NT2/D1 (cell line): ENCODE measurements around the gene WDFY3.

Experiments used
- SUZ12 ChIP-seq: IDR thresholded peaks from 2 replicates; pipeline ENCODE4 v1.6.1; 2011; ENCODE audit not compliant: insufficient read length, insufficient read depth; ENCODE audit errors: extremely low read depth
- YY1 ChIP-seq: IDR thresholded peaks from 2 replicates; pipeline ENCODE4 v1.6.1; 2011; ENCODE audit not compliant: insufficient read length, insufficient read depth
- ZNF274 ChIP-seq: IDR thresholded peaks from 2 replicates; pipeline ENCODE4 v1.6.1; 2011; ENCODE audit warnings: mild to moderate bottlenecking, low read depth, low read length

GRCh38 chr4:84648863-84649647, 317.4 kb downstream of the WDFY3 start:
- TF ChIP-seq YY1: no peak
- TF ChIP-seq SUZ12: no peak
- TF ChIP-seq ZNF274: no peak
